ENCODE results near the gene PXK. TPM values are rescaled to one million over a fixed set of nuclear protein-coding genes. Genes with fewer than 3 reads are reported as not detected.
"Not testable (repeated sequence)": the region's sequence is repeated elsewhere in the genome, so short reads cannot be mapped to it uniquely, and the experiment has no call there.

The PXK gene
- total RNA-seq (10 to 100 TPM; 19.8 to 32.6 TPM), polyA plus RNA-seq (10 to 100 TPM in 1 of 2 donors, 1 to 10 TPM in 1; 6.8 to 13.0 TPM)
- long read RNA-seq, donor 1, partial matches to known transcripts: 41 of 64 reads
- long read RNA-seq, donor 1, other reads (novel, unspliced or antisense): 15 of 64 reads
- long read RNA-seq, donor 2, partial matches to known transcripts: 13 of 22 reads
- long read RNA-seq, donor 2, other reads (novel, unspliced or antisense): 8 of 22 reads

DNA sequence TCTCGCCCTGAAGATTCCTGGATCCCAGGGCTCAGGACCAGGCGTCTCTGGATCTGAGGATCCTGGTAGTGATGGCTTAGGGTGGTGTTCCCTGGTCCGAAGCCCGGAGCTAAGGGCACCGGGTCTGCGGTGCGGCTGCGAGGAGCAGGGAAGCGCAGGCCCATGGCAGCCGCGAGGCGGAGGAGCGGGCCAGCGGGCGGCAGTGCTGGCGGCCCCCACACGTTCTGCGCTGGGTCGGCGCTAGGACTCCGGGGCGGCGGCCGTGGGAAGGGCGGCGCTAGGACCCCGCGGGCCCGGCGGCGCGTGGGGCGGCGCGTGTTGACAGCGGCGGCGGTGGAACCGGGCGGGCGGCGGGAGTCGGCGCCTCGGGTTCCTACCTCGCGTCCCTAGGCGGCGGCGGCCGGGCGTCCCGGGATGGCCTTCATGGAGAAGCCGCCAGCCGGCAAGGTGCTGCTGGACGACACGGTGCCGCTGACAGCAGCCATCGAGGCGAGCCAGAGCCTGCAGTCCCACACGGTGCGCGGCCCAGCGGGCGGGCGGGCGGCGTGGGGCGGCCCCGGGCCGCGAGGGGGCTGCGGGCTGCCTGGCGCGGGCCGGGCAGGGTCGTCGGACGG lies at the start of gene PXK:
Gene PXK, plus strand, starts transcription at position 318 of the 614 bp plus-strand sequence. Its CDS starts 97 bp downstream, at position 415.
- H3K4me3 ChIP-seq (ENCODE audit: low read length in 2 of 2): peak within 1 kb of the TSS; percentile 78 to 96
- no peaks in the 10 kb centered on the region for H3K36me3 ChIP-seq (ENCODE audit: control insufficient read depth in 1 of 2, insufficient read depth in 2 of 2, low read length in 1 of 2)
- 0 to 1% methylated on average over 37 to 79 of the region's 79 CpGs for WGBS, 2 donors
- H3K4me1 ChIP-seq (ENCODE audit: control insufficient read depth in 1 of 2, insufficient read depth in 2 of 2, low read length in 2 of 2): peaks cover 0 to 7% of the 10 kb centered on the region in 2 donors
- peak within 1 kb of the TSS in 1 of 2 donors; percentile 52 for H3K27ac ChIP-seq (ENCODE audit: low read depth in 1 of 2, low read length in 2 of 2)
- ATAC-seq (ENCODE audit: low FRiP score) (peak; percentile 95), DNase-seq (peak; percentile 89 to 95)
- H3K27me3 ChIP-seq (ENCODE audit: control insufficient read depth in 1 of 2, insufficient read depth in 2 of 2, low read length in 1 of 2): no peaks in the 10 kb centered on the region
- intact Hi-C loops (cut with DNase I): loop anchor here (2.0 to 5.0 kb wide), 4 partner anchors 80 to 162 kb away; partner anchors contain the start of gene KCTD6 (in 1 of the 2)
- no peaks in the 10 kb centered on the region for H3K9me3 ChIP-seq (ENCODE audit: control insufficient read depth, low read length)

DNA sequence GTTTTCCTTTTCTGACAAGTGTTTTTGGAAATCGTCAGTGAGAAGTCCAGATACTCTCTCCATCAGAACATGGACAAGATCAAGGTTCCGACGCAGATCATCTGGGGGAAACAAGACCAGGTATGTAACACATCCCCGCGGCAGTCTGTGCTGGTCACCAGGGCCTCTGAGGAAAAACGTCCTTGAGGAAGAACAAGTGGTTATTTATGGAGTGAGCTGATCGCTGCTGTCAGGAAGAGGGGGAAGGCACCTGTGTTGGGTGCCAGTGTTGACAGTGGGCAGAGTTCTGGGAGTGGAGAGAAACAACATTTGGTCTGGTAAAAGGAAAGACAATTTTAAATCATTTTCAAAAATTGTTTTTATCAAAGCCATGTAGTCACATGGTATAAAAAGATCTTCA lies 47.4 kb upstream of the PXK start:
- H3K4me3 ChIP-seq (ENCODE audit: low read length in 2 of 2): no peak overlapping the region
- ATAC-seq (ENCODE audit: low FRiP score): no peak

DNA sequence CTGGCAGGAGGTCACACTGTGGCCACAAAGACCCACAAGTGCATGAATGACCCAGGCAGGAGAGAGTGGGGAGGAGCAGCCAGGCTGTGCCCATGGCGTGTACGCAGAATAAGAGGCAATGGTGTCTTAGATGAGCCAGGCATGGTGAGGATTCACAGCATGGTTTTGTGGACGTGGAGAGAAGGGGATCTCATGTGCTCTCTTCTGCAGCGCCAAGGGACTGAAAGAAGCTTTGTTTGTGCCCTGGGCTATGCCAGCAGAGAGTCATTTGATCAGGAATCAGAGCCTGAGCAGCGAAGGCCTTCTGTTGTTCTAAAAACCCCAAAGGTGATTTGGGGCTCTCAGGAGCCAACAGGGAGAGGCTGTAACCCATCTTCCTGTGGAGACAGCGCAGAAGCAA lies 45.3 kb upstream of the PXK start:
- no peak overlapping the region for H3K4me3 ChIP-seq (ENCODE audit: low read length in 2 of 2)
- intact Hi-C loops (cut with DNase I): no loop called here
- ATAC-seq (ENCODE audit: low FRiP score): no peak
- no peaks in the 10 kb centered on the region for H3K27me3 ChIP-seq (ENCODE audit: control insufficient read depth in 1 of 2, insufficient read depth in 2 of 2, low read length in 1 of 2)
- DNase-seq: no peak
- no peaks in the 10 kb centered on the region for H3K9me3 ChIP-seq (ENCODE audit: control insufficient read depth, low read length)
- H3K27ac ChIP-seq (ENCODE audit: low read depth in 1 of 2, low read length in 2 of 2): no peak overlapping the region
- 94 to 95% methylated on average over 6 of the region's 6 CpGs for WGBS, 2 donors
- H3K36me3 ChIP-seq (ENCODE audit: control insufficient read depth in 1 of 2, insufficient read depth in 2 of 2, low read length in 1 of 2): peaks cover 0 to 4% of the 10 kb centered on the region in 2 donors
- no peaks in the 10 kb centered on the region for H3K4me1 ChIP-seq (ENCODE audit: control insufficient read depth in 1 of 2, insufficient read depth in 2 of 2, low read length in 2 of 2)

More for the DNA sequence above, 47.4 kb upstream of the PXK start:
- WGBS, 2 donors: 82 to 84% methylated on average over 7 of the region's 7 CpGs
- no peak for DNase-seq
- intact Hi-C loops (cut with DNase I): no loop called here
- H3K36me3 ChIP-seq (ENCODE audit: control insufficient read depth in 1 of 2, insufficient read depth in 2 of 2, low read length in 1 of 2): peaks cover 0 to 6% of the 10 kb centered on the region in 2 donors
- no peaks in the 10 kb centered on the region for H3K27me3 ChIP-seq (ENCODE audit: control insufficient read depth in 1 of 2, insufficient read depth in 2 of 2, low read length in 1 of 2)
- no peaks in the 10 kb centered on the region for H3K4me1 ChIP-seq (ENCODE audit: control insufficient read depth in 1 of 2, insufficient read depth in 2 of 2, low read length in 2 of 2)
- H3K27ac ChIP-seq (ENCODE audit: low read depth in 1 of 2, low read length in 2 of 2): no peak overlapping the region
- H3K9me3 ChIP-seq (ENCODE audit: control insufficient read depth, low read length): no peaks in the 10 kb centered on the region

DNA sequence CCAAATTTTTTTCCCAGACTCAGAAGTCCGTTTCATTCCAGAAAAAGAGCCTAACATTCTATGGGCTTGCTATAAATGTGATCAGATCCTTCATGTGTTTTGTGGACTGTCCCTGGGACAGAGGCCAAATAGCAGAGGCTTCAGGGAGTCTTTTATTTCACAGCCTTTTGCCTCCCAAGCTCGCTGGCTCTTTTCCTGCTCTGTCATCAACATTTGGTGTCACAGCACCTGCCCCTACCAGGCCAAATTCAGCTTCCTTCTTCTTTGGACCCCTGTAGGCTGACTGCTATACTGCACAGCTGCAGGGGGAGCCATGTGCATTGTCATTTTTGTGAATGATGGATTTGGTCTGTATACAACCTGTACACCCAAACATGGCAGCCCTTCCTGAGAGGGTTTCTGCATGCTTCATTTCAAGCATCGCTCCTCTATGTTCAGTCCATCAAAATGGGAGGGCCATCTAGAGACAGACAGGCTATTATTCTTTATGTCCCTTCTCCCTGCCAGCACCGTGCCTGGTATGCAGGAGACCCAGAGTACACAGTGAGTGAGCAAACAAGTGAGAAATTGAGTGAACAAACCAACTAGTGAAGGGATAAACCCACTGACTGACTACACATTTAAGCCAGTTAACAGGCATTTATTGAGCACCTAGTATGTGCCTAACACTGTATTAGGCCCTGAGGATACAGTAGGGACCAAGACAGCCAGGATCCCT lies 44.5 kb upstream of the PXK start:
- Histone ChIP-seq H3K9me3 (ENCODE audit: control insufficient read depth, low read length) (no peaks in the 10 kb centered on the region), H3K27me3 (ENCODE audit: control insufficient read depth in 1 of 2, insufficient read depth in 2 of 2, low read length in 1 of 2) (no peaks in the 10 kb centered on the region), H3K4me3 (ENCODE audit: low read length in 2 of 2) (no peak overlapping the region), H3K4me1 (ENCODE audit: control insufficient read depth in 1 of 2, insufficient read depth in 2 of 2, low read length in 2 of 2) (no peaks in the 10 kb centered on the region), H3K36me3 (ENCODE audit: control insufficient read depth in 1 of 2, insufficient read depth in 2 of 2, low read length in 1 of 2) (peaks cover 0 to 4% of the 10 kb centered on the region in 2 donors), H3K27ac (ENCODE audit: low read depth in 1 of 2, low read length in 2 of 2) (no peak overlapping the region)
- DNase-seq (no peak), ATAC-seq (ENCODE audit: low FRiP score) (no peak)
- intact Hi-C loops (cut with DNase I): no loop called here
- 85 to 89% methylated on average over 4 of the region's 4 CpGs for WGBS, 2 donors

DNA sequence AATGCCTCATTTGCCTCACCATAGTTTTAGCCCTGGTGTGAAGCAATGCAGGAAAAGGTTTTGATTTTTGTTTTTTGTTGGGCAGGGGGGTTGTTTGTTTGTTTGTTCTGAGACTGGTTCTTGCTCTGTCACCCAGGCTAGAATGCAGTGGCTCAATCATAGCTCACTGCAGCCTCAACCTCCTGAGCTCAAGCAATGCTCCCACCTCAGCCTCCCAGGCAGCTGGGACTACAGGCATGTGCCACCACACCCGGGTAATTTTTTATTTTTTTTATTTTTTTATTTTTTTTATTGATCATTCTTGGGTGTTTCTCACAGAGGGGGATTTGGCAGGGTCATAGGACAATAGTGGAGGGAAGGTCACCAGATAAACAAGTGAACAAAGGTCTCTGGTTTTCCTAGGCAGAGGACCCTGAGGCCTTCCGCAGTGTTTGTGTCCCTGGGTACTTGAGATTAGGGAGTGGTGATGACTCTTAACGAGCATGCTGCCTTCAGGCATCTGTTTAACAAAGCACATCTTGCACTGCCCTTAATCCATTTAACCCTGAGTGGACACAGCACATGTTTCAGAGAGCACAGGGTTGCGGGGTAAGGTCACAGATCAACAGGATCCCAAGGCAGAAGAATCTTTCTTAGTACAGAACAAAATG lies 43.6 kb upstream of the PXK start:
- H3K4me1 ChIP-seq (ENCODE audit: control insufficient read depth in 1 of 2, insufficient read depth in 2 of 2, low read length in 2 of 2); H3K36me3 ChIP-seq (ENCODE audit: control insufficient read depth in 1 of 2, insufficient read depth in 2 of 2, low read length in 1 of 2); intact Hi-C loops (cut with DNase I); H3K9me3 ChIP-seq (ENCODE audit: control insufficient read depth, low read length); H3K4me3 ChIP-seq (ENCODE audit: low read length in 2 of 2); H3K27me3 ChIP-seq (ENCODE audit: control insufficient read depth in 1 of 2, insufficient read depth in 2 of 2, low read length in 1 of 2); DNase-seq; ATAC-seq (ENCODE audit: low FRiP score); H3K27ac ChIP-seq (ENCODE audit: low read depth in 1 of 2, low read length in 2 of 2): not testable (repeated sequence)
- WGBS, 2 donors: 93 to 94% methylated on average over 2 to 3 of the region's 4 CpGs

DNA sequence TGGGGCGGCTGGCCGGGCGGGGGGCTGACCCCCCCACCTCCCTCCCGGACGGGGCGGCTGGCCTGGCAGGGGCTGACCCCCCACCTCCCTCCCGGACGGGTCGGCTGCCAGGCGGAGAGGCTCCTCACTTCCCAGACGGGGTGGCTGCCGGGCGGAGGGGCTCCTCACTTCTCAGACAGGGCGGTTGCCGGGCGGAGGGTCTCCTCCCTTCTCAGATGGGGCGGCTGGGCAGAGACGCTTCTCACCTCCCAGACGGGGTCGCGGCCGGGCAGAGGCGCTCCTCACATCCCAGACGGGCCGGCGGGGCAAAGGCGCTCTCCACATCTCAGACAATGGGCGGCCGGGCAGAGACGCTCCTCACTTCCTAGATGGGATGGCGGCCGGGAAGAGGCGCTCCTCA lies 42.2 kb upstream of the PXK start:
- H3K4me3 ChIP-seq (ENCODE audit: low read length in 2 of 2); H3K36me3 ChIP-seq (ENCODE audit: control insufficient read depth in 1 of 2, insufficient read depth in 2 of 2, low read length in 1 of 2); DNase-seq; H3K9me3 ChIP-seq (ENCODE audit: control insufficient read depth, low read length); ATAC-seq (ENCODE audit: low FRiP score); intact Hi-C loops (cut with DNase I); H3K4me1 ChIP-seq (ENCODE audit: control insufficient read depth in 1 of 2, insufficient read depth in 2 of 2, low read length in 2 of 2); H3K27me3 ChIP-seq (ENCODE audit: control insufficient read depth in 1 of 2, insufficient read depth in 2 of 2, low read length in 1 of 2); H3K27ac ChIP-seq (ENCODE audit: low read depth in 1 of 2, low read length in 2 of 2): not testable (repeated sequence)
- 97 to 100% methylated on average over 16 to 33 of the region's 33 CpGs for WGBS, 2 donors

DNA sequence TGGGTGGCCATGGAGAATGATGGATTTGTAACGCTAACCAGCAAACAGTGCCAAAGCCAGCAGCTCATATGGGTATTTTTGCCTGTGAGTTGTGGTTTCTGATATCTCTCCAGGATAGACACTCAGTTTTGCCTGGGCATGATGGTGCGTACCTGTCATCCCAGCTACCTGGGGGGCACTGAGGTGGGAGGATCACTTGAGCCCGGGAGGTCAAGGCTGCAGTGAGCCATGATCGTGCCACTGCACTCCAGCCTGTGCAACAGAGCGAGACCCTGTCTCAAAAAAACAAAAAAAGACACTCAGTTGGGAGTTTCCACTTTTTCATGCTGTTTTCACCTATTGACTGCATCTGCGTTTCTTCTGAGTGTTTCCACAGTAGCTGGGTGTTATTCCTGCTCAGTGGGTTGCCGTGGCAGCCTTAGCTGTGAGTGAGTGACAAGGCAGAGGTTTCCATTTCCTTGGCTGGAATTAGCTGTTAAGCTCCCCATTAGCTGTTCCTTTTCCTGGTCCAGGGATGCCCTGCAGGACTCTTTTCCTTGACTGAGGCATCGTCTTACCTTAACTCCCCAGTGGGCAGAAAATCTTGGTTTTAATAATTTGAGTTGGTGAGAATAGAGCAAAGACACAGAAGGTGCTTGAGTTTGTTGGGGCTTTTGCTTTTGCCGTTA lies 40.9 kb upstream of the PXK start:
- Histone ChIP-seq H3K4me1 (ENCODE audit: control insufficient read depth in 1 of 2, insufficient read depth in 2 of 2, low read length in 2 of 2) (no peaks in the 10 kb centered on the region), H3K9me3 (ENCODE audit: control insufficient read depth, low read length) (no peaks in the 10 kb centered on the region), H3K27me3 (ENCODE audit: control insufficient read depth in 1 of 2, insufficient read depth in 2 of 2, low read length in 1 of 2) (no peaks in the 10 kb centered on the region), H3K4me3 (ENCODE audit: low read length in 2 of 2) (no peak overlapping the region), H3K36me3 (ENCODE audit: control insufficient read depth in 1 of 2, insufficient read depth in 2 of 2, low read length in 1 of 2) (no peaks in the 10 kb centered on the region), H3K27ac (ENCODE audit: low read depth in 1 of 2, low read length in 2 of 2) (no peak overlapping the region)
- WGBS, 2 donors: 76 to 85% methylated on average over 9 of the region's 9 CpGs
- intact Hi-C loops (cut with DNase I): no loop called here
- ATAC-seq (ENCODE audit: low FRiP score): no peak
- DNase-seq: no peak

DNA sequence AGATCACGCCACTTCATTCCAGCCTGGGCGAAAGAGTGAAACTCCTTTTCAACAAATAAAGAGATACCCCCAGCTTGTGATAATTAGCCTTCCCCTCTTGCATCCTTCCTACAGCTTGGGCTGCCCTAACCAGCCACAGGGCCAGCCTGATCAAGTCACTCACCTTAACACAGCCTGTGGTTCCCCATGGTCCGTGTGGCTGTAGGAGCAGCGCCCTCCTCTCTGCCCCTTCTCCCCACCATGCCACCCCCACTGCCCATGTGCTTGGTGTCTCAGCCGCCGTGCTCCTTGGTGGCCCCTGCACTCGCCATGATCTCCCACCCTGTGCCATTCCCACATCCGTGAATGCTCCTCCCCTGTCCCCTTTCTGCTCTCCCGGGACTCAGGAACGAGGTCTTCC lies 39.8 kb upstream of the PXK start:
- intact Hi-C loops (cut with DNase I): no loop called here
- WGBS, 2 donors: 92 to 93% methylated on average over 10 of the region's 10 CpGs
- H3K4me1 ChIP-seq (ENCODE audit: control insufficient read depth in 1 of 2, insufficient read depth in 2 of 2, low read length in 2 of 2): no peaks in the 10 kb centered on the region
- no peaks in the 10 kb centered on the region for H3K9me3 ChIP-seq (ENCODE audit: control insufficient read depth, low read length)
- no peak overlapping the region for H3K4me3 ChIP-seq (ENCODE audit: low read length in 2 of 2)
- H3K27ac ChIP-seq (ENCODE audit: low read depth in 1 of 2, low read length in 2 of 2): no peak overlapping the region
- ATAC-seq (ENCODE audit: low FRiP score): no peak
- DNase-seq: no peak
- H3K27me3 ChIP-seq (ENCODE audit: control insufficient read depth in 1 of 2, insufficient read depth in 2 of 2, low read length in 1 of 2): no peaks in the 10 kb centered on the region
- H3K36me3 ChIP-seq (ENCODE audit: control insufficient read depth in 1 of 2, insufficient read depth in 2 of 2, low read length in 1 of 2): no peaks in the 10 kb centered on the region
